Thyroid gland (tissue), 4 donors: ENCODE data around the gene C10orf105. TPM values are rescaled to one million over a fixed set of nuclear protein-coding genes. Genes with fewer than 3 reads are reported as not detected.

Source experiments
- DNase-seq, 2 donors: peaks; one replicate each; pipeline ENCODE4 v3.0.0-alpha.2; 2019
- H3K27ac ChIP-seq, 3 donors: fragments of 200-600 bp; sonication (generic); 1 replicate in 2 of 3; 2 replicates in 1 of 3; pipeline ENCODE4 v1.5.1; 2016 to 2019; ENCODE audit warnings: mild to moderate bottlenecking in 1 of 3, moderate library complexity in 1 of 3
- H3K27me3 ChIP-seq: fragments of 200-600 bp; sonication (generic); one replicate; pipeline ENCODE4 v1.5.1; 2019
- H3K36me3 ChIP-seq, 2 donors: fragments of 200-600 bp; sonication (generic); one replicate each; pipeline ENCODE4 v1.5.1; 2016 to 2019
- H3K4me1 ChIP-seq, 2 donors: fragments of 200-600 bp; sonication (generic); one replicate each; pipeline ENCODE4 v1.5.1; 2017 to 2019
- H3K4me3 ChIP-seq, 3 donors: fragments of 200-600 bp; sonication (generic); replicated peaks in 1 of 3; 1 replicate in 2 of 3; 2 replicates in 1 of 3; pipeline ENCODE4 v1.5.1; 2016; ENCODE audit warnings: mild to moderate bottlenecking in 1 of 3
- H3K9me3 ChIP-seq: fragments of 200-600 bp; sonication (generic); one replicate; pipeline ENCODE4 v1.5.1; 2017
- CTCF ChIP-seq, 6 experiments: fragments of 200-600 bp in 3 of 6; fragments of 450-650 bp in 3 of 6; sonication (generic) in 3 of 6; IDR thresholded peaks; one replicate each; pipeline ENCODE4 v1.5.1; 2016 to 2019; ENCODE audit warnings: antibody characterized with exemption in 6 of 6, mild to moderate bottlenecking in 2 of 6, inconsistent platforms in 1 of 6, moderate library complexity in 1 of 6
- POLR2A ChIP-seq, 2 donors: fragments of 450-650 bp; IDR thresholded peaks; one replicate each; pipeline ENCODE4 v1.6.1; 2017; ENCODE audit warnings: antibody characterized with exemption in 2 of 2, mild to moderate bottlenecking in 2 of 2, moderate library complexity in 1 of 2
- WGBS, 2 donors: methylation state at CpG; one replicate each; pipeline ENCODE4 v1.1.5; 2017; 5-methylcytosine and 5-hydroxymethylcytosine counted together
- intact Hi-C: fragments of 100-400 bp; cut with DNase I; formaldehyde crosslinking; loops from one replicate; pipeline ENCODE4 v1.15.1; 2023
- total RNA-seq, 4 donors: library from RNA; depleted of rRNA; stranded (reverse); fragments of >200 nt; gene quantifications; one replicate each; pipeline ENCODE4 v1.2.3, GENCODE V29; 2016

The C10orf105 gene
- total RNA-seq, 4 donors from 2014 or later, result not detected

GRCh38 chr10:71701496-71702132 lies 18.0 kb downstream of the C10orf105 start:
- no peak for DNase-seq
- Histone ChIP-seq H3K27me3 (no peaks in the 10 kb centered on the region), H3K9me3 (no peaks in the 10 kb centered on the region), H3K27ac (no peak overlapping the region), H3K36me3 (no peaks in the 10 kb centered on the region), H3K4me3 (no peak overlapping the region), H3K4me1 (peaks cover 0 to 1% of the 10 kb centered on the region in 2 donors)
- TF ChIP-seq POLR2A (IDR thresholded peaks at IDR 0.05), result no peak
- no peak for TF ChIP-seq CTCF (IDR thresholded peaks at IDR 0.05)
- intact Hi-C loops, result no loop called here
- 75 to 78% methylated on average over 5 to 11 of the region's 11 CpGs for WGBS, 2 donors

GRCh38 chr10:71700731-71701368 lies 18.7 kb downstream of the C10orf105 start:
- no peaks in the 10 kb centered on the region for H3K27me3 ChIP-seq
- 85 to 90% methylated on average over 2 to 11 of the region's 11 CpGs for WGBS, 2 donors
- H3K4me1 ChIP-seq, result peaks cover 0 to 9% of the 10 kb centered on the region in 2 donors
- no peak overlapping the region for H3K4me3 ChIP-seq
- H3K9me3 ChIP-seq, result no peaks in the 10 kb centered on the region
- no peak for TF ChIP-seq POLR2A (IDR thresholded peaks at IDR 0.05)
- no peak for TF ChIP-seq CTCF (IDR thresholded peaks at IDR 0.05)
- DNase-seq, result no peak
- intact Hi-C loops, result no loop called here
- no peaks in the 10 kb centered on the region for H3K36me3 ChIP-seq
- H3K27ac ChIP-seq, result no peak overlapping the region

GRCh38 chr10:71698737-71699136 lies 20.8 kb downstream of the C10orf105 start:
- H3K4me1 ChIP-seq, result peaks cover 0 to 13% of the 10 kb centered on the region in 2 donors
- intact Hi-C loops, result no loop called here
- WGBS, 2 donors, result 82 to 83% methylated on average over 5 of the region's 5 CpGs

GRCh38 chr10:71697938-71698709 lies 21.5 kb downstream of the C10orf105 start:
- no peaks in the 10 kb centered on the region for H3K27me3 ChIP-seq
- no peak for TF ChIP-seq CTCF (IDR thresholded peaks at IDR 0.05)
- TF ChIP-seq POLR2A (IDR thresholded peaks at IDR 0.05), result no peak
- WGBS, 2 donors, result 69 to 79% methylated on average over 7 of the region's 7 CpGs
- H3K36me3 ChIP-seq, result no peaks in the 10 kb centered on the region
- H3K4me3 ChIP-seq, result no peak overlapping the region
- H3K9me3 ChIP-seq, result no peaks in the 10 kb centered on the region
- DNase-seq, result no peak
- intact Hi-C loops, result no loop called here
- H3K4me1 ChIP-seq, result peaks cover 0 to 19% of the 10 kb centered on the region in 2 donors
- no peak overlapping the region for H3K27ac ChIP-seq

More at GRCh38 chr10:71698737-71699136, 20.8 kb downstream of the C10orf105 start:
- Histone ChIP-seq H3K9me3 (no peaks in the 10 kb centered on the region), H3K27ac (no peak overlapping the region), H3K4me3 (no peak overlapping the region), H3K27me3 (no peaks in the 10 kb centered on the region), H3K36me3 (no peaks in the 10 kb centered on the region)
- DNase-seq, result no peak
- TF ChIP-seq POLR2A (IDR thresholded peaks at IDR 0.05) (no peak), CTCF (IDR thresholded peaks at IDR 0.05) (no peak)
